HS-5 (cell line): ENCODE data around the gene PPA1.
"Not testable (repeated sequence)": the region's sequence is repeated elsewhere in the genome, so short reads cannot be mapped to it uniquely, and the experiment has no call there.

Experiments
- DNase-seq: peaks from one replicate; pipeline ENCODE4 v3.0.0-alpha.2; 2012; ENCODE audit warnings: low read depth

The PPA1 gene

DNA sequence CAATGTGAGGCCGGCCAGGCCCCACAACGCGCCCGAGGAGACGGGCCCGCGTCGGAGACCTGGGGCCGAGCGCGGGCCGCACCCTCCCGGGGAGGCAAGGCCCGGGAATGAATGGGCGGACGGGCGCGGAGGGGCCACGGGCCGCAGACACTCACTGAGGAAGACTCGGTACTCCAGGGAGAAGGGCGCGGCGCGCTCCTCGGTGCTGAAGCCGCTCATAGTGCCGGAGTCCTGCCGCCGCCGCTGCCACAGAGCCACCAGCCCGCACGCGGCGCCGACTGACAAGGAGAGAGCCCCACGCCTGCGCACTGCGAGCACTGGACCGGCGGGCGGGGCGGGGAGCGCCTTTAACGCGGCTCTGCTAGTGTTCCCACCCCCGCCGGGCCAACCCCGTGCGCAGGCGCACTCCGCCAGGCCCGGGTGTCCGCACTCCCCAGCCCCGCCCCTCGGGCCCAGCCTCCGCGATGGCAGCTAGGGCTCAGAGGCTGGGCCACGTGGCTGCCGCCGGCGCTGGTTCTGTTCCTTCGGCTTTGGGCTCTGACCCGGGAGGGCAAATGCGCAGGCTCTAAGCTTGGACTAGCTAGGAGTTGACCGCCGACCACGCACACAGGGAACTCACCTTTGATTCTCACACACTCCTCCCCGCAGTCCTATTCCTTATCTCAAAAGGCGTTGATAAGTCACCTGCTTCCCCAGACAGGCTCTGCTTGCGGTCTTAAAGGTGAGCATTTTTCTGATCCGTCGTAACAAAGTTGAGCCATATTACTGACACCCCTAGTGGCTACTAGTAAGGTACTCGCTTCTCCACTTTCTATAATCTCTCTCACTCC is at the start of gene PPA1:
Gene PPA1 (minus strand): TSS at position 321 of the 830 bp plus-strand sequence. CDS start 102 bp downstream, at position 219.
- peak; percentile 66 for DNase-seq

DNA sequence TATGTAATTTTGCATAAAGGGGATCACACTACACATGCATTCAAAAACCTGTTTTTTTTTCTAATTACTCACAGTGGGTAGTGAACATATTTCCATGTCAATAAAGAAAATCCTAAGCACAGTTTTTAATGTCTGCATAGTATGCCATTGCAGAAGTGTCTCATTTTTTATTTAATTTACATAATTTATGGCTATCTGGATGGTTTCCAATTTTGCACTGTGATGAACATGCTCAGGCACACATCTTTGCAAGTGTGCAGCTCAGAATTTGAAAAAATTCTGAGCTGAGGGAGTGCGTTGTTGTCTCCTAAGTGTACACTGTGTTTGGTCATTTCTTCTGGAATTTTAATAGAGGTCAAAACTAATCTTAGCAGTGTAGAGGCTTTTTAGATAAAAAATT is 48.4 kb upstream of the PPA1 start:
- DNase-seq, result no peak

DNA sequence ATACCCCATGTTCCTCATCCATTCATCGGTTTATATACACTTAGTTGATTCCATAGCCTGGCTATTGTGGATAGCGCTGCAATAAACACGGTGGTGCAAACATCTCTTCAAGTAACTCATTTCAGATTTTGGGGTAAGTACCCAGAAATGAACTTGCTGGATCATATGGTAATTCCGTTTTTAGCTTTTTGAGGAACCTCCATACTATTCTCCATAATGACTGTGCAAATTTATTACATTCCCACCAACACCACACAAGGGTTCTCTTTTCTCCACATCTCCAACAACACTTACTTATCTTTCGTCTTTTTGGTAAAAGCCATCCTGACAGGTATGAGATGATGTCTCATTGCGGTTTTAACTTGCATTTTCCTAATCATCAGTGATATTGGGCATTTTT is 46.9 kb upstream of the PPA1 start:
- DNase-seq, result no peak

DNA sequence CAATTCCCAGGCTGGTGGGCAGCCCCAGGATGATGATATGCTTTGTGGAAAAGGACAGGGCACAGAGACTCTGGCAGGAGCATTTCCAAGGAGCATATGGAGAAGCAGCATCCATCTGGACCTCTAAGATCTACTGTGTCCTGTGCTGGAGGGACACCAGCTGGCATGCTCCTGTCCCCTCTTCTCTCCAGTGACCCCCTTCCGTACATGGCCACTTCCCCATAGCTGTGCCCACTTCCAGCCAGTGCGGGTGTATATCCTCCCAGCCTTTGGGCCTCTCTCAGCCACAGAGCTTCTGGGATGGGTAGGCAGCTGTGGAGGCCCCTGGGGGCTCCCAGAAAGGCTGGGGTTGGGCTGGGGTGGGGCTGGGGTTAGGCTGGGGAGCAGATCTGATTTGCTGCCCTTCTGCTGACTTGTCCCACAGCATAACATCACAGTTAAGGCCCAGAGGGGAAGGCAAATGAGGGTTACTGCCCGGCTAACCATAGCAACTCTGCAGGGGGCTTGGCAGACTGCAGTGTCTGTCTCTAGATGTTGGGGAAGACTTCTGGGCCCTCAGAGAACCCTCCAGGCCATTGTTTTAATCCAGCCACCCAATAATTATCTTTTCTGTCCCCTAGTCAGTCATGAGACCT is 44.3 kb upstream of the PPA1 start:
- no peak for DNase-seq

DNA sequence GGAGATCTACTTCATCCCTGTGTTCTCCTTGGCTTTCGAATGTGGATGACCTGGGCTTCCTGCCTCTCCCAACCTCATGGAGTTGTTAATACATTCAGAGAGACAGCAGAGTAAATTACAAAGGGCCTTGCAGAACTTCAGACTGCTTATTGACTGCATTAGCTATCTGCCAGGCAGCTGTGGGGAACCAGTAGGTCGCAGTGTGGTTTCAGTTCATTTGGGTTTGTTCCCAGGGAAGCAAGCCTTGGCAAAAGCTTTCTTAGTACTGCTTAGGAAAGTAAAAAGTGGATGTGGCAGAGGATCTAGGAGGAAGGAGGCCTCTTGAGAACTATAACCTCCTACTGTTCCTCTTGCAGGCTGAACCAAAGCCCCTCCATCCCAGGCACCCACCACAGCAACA is 41.4 kb upstream of the PPA1 start:
- DNase-seq, result no peak

DNA sequence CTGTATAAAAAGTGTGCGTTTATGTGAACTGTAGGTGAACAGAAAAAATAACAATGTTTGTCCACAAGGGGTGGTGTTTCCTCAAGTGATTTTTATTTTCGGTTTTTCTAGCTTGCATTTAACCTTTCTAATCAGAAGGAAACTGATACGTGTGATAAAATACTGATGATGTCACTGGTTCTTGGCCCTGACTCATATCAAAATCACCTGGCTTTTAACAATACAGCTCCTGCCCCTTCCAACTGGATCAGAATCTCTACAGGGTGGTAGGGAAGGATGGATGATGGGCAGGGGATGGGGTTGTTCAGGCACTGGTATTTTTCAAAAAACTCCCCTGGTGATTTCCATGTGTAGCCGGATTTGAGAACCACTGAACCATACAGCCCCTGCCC is 39.7 kb upstream of the PPA1 start:
- DNase-seq, result no peak

DNA sequence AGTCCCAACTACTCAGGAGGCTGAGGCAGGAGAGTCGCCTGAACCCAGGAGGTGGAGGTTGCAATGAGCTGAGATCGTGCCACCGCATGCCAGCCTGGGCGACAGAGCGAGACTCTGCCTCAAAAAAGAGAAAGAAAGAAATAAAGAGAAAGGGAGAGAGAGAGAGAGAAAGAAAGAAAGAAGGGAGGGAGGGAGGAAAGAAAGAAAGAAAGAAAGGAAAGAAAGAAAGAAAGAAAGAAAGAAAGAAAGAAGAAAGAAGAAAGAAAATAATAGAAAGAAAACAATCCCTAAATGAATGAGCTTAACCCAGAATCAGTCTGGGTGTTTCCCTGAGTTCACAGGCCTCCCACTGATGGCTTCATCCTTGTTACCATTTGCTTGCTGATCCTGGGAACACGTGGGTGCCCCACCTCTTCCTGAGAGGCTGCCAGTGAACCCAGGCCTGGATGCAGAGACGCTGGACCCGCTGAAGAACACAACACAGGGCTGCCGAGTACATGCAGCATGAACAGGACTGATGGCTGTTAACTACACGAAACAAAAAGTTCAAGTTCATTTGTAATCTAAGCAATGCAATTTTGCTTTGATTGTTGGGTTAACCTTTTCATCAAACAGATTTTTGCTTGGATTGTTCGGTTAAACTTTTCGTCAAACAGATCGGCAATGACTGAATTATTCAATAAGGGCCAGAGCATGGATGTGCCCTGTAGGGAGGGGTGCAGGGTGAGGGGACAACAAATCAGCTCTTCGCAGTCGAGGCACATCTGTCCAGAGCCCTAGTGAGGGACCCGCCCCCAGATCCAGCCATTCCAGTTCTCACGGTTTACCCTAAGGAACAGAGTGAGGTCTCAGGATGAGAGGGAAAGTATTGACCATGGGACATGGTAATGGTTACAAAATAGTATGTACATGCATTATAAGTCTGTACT is 39.0 kb upstream of the PPA1 start:
- no peak for DNase-seq

DNA sequence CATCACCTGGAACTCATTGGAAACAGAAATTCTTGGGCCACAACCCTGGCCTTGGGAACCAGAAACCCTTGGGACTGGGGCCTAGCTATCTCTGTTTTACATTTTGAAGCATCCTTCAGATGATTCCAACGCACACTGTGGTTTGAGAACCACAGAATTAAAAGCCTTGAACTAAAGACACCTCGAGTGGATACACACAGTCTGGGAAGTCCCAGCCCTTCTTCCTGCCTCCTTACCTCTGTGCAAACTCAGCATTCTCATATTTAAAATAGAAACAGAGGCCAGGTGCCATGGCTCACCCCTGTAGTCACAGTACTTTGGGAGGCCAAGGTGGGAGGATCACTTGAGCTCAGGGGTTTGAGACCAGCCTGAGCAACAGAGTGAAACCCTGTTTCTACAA is 37.7 kb upstream of the PPA1 start:
- DNase-seq, result no peak

DNA sequence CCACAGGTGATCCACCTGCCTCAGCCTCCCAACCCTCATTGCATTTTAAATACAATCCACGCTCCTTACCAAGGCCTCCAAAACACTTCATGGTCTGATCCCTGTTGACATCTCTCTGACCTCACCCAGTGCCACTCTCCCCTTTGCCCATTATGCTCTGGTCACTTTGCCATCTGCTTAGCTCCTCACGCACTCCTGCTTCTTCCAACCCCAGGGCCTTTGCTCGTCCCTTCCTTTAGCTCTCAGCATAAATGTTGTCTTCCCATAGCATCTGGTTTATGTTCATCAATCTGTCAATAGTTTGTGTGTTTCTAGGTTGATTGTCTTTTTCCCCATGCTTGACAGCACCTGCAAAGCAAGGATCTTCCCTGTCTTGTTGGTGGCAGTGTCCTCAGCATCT is 36.5 kb upstream of the PPA1 start:
- DNase-seq, result no peak

DNA sequence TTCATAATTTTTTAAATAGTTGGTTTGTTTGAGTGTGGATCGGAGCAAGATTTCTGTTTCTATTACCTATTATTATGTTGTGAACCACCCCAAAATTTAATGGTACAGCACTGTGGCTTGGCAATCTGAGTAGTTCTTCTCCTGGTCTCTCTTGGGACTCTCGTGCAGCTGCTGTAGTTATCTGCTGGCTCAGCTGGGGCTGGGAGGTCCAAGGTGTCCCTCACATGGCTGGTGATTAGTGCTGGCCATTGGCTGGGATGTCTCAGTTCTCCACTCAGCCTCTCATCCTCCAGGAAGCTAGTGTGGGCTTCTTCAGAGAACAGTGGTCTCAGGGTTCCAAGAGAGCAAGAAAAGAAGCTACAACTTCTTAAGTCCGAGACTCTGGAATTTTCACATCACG is 35.1 kb upstream of the PPA1 start:
- DNase-seq, result no peak

DNA sequence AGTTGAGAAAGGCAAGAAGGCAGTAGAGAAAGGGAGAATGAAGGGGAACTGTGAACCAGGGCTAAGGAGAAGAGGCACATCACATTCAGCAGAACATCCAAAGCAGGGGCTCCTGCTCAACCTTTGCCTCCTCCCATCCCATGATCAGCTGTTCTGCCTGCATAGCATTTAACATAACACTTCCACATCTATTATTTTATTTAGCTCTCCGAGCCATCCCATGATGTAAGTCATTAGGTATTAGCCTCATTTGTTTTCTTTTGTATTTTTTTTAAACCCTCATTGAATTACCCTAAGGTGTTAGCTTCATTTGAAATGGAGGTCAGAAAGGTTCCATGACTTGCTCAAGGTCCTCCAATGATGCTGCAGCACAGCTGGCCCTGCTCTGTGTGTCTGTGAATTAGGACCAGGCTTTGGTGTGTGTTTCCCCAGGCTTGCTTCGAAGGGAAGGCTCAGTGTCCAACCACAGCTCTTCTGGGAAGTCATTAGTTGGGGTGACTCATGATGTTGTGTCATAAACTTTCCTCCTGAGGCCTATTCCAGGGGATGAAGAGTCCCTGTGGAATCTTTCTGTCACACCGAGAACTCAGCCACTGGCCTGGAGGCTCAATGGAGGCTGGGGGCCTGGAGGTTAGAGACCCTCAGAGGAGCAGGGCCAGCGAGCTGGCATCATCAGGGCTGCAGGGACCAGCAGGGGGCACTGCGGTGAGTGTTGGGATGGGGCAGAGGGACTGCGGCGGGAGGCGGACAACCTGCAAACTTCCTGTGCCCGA is 34.1 kb upstream of the PPA1 start:
- DNase-seq, result peak; percentile 95

DNA sequence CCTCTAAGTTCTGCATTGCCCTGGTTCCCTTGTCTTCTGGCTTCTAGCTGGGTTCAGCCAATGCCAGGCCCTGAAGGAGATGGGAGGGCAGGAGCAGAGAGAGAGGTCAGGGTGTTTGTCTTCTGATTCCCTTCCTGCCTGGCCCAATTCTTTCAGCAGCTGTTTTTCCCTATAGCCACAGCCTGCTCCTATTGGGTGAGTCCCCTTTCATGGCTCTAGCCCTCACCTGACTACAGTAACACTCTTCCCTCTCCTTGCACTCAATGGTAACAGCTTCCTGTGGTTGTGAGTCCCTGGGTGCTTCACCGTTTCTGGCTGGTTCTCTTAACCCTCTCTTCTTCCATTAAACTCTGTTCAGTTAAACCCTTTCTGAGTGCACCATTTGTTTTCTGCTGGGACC is 33.5 kb upstream of the PPA1 start:
- DNase-seq, result no peak

DNA sequence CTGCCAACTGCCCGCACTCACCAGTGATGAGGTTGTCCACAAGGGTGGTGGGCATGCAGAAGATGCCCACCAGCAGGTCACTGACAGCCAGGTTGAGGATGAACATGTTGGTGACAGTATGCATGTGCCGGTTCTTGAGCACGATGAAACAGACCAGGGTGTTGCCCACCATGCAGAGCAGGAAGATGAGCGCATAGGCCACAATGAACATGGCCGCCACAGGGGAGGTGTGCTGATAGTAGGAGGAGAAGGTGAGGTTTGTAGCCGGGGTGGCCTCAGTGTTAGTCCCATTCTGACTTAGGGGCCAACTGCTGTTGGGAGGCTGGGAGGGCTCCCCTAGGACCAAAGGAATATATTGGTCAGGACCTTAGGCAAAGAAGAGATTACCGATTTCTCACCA is 32.8 kb upstream of the PPA1 start:
- DNase-seq, result no peak

DNA sequence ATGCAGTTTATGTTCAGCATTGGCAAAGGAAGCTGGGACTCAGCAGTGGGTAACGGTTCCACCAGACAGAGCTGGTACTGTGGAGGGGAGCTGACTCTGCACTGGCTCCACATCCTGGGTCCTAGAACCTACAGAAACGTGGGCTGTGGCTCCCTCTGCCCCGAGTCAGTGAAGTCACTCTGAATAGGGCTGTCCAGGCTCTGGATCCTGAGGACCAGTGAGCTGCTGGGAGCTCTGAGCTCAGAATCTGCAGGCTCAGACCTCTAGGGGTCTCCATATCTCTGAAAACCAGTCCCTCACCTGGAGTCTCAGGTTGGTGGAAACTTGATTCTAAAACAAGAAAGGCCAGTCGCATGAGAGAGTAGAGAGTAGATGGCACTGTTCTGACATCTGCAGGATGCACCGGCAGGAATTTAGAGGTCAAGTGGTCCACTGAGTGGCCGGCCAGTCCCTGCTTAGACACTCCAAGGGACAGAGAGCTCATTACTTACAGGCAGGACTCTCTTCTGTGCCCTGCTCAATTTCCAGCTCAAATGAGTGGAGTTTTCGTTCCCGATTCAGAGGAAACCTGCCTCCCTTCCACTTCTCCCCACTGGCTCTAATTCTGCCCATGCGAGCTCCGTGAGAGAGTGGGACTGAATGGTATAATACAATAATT is 31.9 kb upstream of the PPA1 start:
- DNase-seq, result no peak

DNA sequence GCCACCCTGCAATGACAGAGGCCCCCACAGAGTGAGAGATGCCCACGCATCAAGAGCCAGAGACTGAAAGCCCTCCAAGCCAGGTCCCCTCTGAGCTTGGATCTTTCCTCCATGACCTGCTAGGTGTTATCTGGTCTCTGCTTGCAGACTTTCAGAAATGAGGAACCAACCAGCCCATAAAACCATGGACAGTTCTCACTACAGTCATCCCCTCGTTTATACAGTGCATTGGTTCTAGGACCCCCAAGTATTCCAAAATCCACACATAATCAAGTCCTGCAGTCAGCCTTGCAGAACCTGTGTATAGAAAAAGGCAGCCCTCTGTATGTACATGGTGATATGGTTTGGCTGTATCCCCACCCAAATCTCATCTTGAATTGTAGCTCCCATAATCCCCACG is 27.5 kb upstream of the PPA1 start:
- no peak for DNase-seq

DNA sequence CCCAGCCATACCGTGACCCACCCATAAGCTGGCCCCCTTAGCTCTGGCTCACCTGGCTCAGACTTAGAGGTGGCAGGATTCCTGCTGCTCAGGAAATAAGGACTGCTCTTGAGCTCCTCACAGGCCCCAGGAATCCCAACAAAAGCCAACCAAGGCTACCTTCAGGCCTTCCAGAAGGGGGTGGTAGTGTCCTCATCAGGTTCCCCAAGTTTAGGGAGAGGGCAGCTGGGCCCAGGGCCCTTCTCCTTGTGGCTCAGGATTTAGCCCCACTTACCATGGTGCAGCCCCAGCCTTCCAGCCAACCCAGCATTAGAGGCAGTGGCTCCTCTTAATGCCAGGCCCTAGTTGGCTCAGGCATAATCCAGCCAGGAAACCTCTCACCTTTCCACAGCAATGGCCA is 27.0 kb upstream of the PPA1 start:
- DNase-seq, result no peak

DNA sequence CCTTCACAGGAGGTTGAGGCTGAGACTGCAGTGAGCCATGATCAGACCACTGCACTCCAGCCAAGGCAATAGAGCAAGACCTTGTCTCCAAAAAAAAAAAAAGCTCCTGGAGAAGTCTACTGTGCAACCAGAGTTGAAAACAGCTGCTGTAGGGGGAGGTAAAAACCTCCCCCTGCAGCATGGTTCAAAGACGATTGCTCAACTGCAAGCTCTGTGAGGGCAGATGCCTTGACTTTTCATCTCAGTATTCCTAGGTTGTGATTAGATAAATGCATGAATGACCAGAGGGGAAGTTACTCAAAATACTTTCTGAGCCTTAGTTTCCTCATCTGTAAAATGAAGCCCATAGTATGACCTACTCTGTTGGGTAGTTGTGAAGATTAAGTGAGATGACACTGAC is 25.0 kb upstream of the PPA1 start:
- no peak for DNase-seq

DNA sequence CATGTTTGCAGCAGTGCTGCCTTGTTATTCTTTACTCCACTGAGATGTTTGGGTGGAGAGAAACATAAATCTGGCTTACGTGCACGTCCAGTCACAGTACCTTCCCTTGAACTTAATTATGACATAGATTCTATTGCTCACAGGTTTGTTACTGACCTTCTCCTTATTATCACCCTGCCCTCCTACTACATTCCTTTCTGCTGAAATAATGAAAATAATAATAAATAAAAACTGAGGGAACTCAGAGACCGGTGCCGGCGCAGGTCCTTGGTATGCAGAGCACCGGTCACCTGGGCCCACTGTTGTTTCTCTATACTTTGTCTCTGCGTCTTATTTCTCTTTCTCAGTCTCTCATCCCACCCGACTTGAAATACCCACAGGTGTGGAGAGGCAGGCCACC is 24.6 kb upstream of the PPA1 start:
- not testable (repeated sequence) for DNase-seq

DNA sequence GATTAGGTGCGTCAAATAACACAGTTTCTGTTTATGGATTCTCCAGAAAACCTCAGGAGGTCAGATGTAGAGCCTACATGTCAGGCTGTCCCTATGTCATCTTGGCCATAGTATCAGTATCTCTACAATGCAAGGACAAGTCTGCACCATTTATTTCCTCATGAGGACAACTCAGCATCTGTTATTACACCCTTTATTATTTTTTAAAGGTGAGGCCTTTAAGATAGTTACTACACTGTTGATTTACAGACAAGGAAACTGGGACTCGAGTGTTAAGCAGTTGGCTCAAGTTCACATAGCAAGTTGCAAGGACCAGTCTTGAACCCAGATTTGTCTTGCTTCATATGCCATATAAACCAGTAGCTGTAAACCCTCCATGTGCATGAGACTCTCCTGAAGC is 23.2 kb upstream of the PPA1 start:
- DNase-seq, result no peak

DNA sequence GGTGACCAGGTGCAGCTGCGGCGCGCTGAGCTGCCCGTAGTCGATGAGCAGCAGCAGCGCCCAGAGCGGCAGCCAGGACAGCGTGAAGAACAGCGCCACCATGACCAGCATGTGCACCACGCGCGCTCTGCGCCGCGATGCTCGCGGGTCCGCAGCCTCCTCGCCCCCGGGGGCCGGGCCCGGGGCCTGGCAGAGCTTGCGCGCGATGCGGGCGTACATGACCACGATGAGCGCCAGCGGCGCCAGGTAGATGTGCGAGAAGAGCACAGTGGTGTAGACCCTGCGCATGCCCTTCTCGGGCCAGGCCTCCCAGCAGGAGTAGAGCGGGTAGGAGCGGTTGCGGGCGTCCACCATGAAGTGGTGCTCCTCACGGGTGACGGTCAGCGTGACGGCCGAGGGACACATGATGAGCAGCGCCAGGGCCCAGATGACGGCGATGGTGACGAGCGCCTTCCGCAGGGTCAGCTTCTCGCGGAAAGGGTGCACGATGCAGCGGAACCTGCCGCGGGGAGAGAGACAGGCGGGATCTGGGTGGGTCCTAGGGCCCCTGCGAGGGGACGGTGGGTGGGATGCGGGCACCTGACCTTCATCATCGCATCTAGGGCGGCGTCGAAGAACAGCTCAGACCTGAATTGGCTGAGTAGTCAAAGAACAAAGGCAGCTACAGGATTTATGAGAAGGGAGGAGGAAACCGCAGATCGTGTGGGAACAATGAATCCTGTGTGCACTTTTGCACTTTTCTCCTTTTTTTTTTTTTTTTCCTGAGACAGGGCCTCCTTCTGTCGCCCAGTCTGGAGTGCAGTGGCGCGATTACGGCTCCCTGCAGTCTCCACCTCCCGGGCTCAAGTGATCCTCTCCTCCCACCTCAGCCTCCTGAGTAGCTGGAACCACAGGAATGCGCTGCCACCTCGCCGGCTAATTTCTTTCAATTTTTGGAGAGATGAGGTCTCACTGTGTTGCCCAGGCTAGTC is 22.4 kb upstream of the PPA1 start:
- no peak for DNase-seq
